A549 (cell line): ENCODE measurements around the gene ZKSCAN1.

Experiments
- CTCF ChIP-seq: fragments of >200 bp; sonication (Bioruptor Twin); formaldehyde crosslinking; IDR thresholded peaks from 3 replicates; pipeline ENCODE4 v1.5.1; 2016
- EHMT2 ChIP-seq: fragments of 200-600 bp; sonication (generic); IDR thresholded peaks from 2 replicates; pipeline ENCODE4 v1.6.1; 2016; ENCODE audit warnings: antibody characterized with exemption, low read depth, mild to moderate bottlenecking, moderate library complexity
- ELK1 ChIP-seq: fragments of 150-350 bp; IDR thresholded peaks from 2 replicates; pipeline ENCODE4 v1.6.1; 2014; ENCODE audit warnings: low read depth, mild to moderate bottlenecking, low read length
- EP300 ChIP-seq, 2 experiments: fragments of >200 bp; sonication (Bioruptor Twin); formaldehyde crosslinking; IDR thresholded peaks; 2 replicates in 1 of 2; 3 replicates in 1 of 2; pipeline ENCODE4 v1.6.1; 2016 to 2017
- HOXB13 ChIP-seq: fragments of 250-450 bp; sonication (Bioruptor Pico); IDR thresholded peaks from 2 replicates; pipeline ENCODE4 v1.5.0; 2020; ENCODE audit warnings: low read depth, mild to moderate bottlenecking, moderate library complexity
- KDM1A ChIP-seq: fragments of 200-600 bp; sonication (generic); IDR thresholded peaks from 2 replicates; pipeline ENCODE4 v1.6.1; 2016; ENCODE audit warnings: low read depth, mild to moderate bottlenecking
- MAFK ChIP-seq: fragments of 450-650 bp; IDR thresholded peaks from 2 replicates; pipeline ENCODE4 v1.6.1; 2014; ENCODE audit not compliant: partially characterized antibody
- NPAS2 ChIP-seq: fragments of 250-450 bp; sonication (Bioruptor Pico); IDR thresholded peaks from 2 replicates; pipeline ENCODE4 v1.8.0; 2022; ENCODE audit warnings: mild to moderate bottlenecking, moderate library complexity, borderline replicate concordance
- POLR2A ChIP-seq: IDR thresholded peaks from 2 replicates; pipeline ENCODE4 v1.6.1; 2012; ENCODE audit warnings: mild to moderate bottlenecking, low read length
- POLR2AphosphoS2 ChIP-seq: conservative IDR thresholded peaks from 2 replicates; pipeline ENCODE4 v1.6.1; 2012; ENCODE audit warnings: low read length, improper control_type of control experiment, inconsistent platforms
- RNF2 ChIP-seq: fragments of 200-600 bp; sonication (generic); IDR thresholded peaks from 2 replicates; pipeline ENCODE4 v1.6.1; 2016; ENCODE audit warnings: low read depth, mild to moderate bottlenecking, antibody characterized with exemption, moderate library complexity, borderline replicate concordance

- TF ChIP-seq CTCF (no peak), POLR2A (no peak), NPAS2 (CRISPR knock-in tag) (no peak), ELK1 (no peak), POLR2AphosphoS2 (no peak), KDM1A (no peak), HOXB13 (no peak), RNF2 (no peak), MAFK (no peak), EHMT2 (no peak), EP300 (IDR thresholded peaks at IDR 0.05) (no peak)
Observed at GRCh38 chr7:100003711-100004661, 11.4 kb upstream of the ZKSCAN1 start.
